Skin of body (tissue), 2 donors: ENCODE results near the gene SPTBN4. TPM values are rescaled to one million over a fixed set of nuclear protein-coding genes. Genes with fewer than 3 reads are reported as not detected.
A peak's percentile ranks its signal among the peaks of the same experiment; 100 is the strongest.
"Not testable (repeated sequence)": the region's sequence is repeated elsewhere in the genome, so short reads cannot be mapped to it uniquely, and the experiment has no call there.

Experiments used
- DNase-seq: peaks from one replicate; lab custom pipeline; 2025; lab: John Stamatoyannopoulos, UW
- total RNA-seq: library from RNA; depleted of rRNA; stranded (reverse); fragments of >200 nt; gene quantifications from one replicate; pipeline ENCODE4 v1.2.3, GENCODE V29; 2014

SPTBN4 gene
- total RNA-seq, 1 donor from 2014 or later: 1.2 TPM

DNA sequence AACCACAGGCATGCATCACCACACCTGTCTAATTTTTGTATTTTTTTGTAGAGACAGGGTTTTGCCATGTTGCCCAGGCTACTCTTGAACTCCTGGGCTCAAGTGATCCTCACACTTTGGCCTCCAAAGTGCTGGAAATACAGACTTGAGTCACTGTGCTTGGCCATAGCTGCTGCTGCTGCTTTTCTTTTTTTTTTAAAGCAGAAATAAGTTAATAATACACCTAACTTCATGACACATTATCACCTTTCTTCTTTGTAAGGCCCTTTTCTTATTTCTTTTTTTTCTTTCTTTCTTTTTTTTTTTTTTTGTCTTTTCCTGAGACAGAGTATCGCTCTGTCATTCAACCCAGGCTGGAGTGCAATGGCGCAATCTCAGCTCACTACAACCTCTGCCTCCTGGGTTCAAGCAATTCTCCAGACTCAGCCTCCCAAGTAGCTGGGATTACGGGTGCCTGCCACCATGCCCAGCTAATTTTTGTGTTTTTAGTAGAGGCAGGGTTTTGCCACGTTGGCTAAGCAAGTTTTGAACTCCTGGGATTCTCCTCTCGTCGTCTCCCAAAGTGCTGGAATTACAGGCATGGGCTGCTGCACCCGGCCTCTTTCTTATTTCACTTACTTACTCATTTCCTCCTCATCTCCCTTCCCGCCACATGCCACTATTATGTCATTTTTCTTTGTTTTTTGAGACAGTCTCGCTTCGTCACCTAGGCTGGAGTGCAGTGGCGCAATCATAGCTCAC lies 118.6 kb downstream of the SPTBN4 start:
- DNase-seq: no peak

DNA sequence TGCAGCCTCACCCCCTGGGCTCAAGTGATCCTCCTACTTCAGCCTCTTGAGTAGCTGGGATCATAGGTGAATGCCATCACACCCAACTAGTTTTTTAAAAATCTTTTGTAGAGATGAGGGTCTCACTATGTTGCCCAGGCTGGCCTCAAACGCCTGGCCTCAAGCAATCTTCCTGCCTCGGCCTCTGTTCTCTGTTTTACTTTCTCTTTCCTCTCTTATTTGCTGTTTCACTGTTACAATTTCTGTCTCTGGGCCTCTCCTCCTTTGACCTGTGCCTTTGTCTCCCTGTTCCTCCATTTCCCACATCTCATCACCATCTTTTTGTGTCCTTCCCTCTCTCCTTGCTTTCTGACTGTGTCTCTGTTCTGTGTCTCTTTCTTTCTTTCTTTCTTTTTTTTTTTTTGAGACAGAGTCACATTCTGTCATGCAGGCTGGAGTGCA lies 119.2 kb downstream of the SPTBN4 start:
- DNase-seq: no peak

DNA sequence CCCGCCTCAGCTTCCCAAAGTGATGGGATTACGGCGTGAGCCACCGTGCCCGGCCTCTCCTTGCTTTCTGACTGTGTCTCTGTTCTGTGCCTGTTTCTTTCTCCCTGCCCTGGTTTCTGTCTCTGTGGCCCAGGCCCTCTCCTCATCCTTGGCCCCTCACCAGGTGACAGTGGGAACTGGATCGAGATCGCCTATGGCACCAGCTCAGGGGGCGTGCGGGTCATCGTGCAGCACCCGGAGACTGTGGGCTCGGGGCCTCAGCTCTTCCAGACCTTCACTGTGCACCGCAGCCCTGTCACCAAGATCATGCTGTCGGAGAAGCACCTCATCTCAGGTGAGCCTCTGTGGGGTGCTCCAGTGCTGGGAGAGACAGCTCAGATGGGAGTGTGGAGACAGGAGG lies 119.8 kb downstream of the SPTBN4 start:
- DNase-seq: no peak

DNA sequence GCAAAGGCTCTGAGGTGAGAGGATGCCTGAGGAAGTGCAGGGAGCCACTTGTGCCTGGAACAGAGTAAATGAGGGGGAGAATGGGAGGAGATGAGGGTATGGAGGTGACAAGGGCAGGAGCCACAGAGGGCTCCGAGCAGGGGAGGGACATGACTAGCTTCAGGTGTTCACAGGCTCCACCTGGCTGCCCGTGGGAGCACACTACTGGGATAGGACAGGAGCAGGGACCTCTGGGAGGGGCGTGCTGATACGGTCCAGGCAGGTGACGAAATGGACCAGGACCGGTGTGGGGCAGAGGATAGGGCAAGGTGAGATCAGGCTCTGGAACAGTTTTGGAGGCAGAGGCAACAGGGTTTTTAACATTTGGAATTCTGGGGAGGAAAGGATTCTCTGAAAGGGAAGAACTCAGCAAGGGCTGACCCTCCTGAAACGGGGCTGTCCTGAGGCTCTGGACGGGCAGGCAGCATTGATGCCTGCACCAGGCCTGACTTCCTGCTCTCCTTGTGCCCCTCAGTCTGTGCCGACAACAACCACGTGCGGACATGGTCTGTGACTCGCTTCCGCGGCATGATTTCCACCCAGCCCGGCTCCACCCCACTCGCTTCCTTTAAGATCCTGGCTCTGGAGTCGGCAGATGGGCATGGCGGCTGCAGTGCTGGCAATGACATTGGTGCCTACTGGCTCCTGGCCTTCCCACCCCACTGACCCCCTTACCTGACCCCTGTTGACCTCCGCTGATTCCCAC lies 121.5 kb downstream of the SPTBN4 start:
- no peak for DNase-seq

DNA sequence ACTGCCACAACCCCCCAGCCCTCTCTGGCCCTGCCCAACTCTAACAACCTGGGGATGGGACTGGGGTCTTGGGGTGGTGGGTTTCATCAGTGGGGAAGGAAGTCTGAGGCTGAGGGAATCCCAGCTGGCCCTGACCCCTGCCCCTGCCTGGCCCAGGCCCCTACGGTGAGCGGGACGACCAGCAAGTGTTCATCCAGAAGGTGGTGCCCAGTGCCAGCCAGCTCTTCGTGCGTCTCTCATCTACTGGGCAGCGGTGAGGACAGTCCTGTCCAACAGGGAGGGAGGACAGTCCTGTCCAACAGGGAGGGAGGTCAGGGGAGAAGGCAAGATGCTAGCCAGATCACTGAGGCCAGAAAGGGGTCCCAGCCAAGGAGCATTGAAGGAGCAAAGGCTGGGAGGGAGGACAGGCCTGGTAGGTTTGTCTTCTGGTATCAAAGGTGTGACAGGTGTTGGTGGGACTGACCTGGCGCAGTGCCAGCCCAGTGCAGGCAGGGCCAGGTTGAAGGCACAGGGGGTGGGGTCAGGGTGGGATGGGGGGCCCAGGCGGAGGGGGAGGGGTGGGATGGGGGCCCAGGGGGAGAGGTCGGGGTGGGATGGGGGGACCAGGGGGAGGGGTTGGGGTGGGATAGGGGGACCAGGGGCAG lies 122.2 kb downstream of the SPTBN4 start:
- no peak for DNase-seq

DNA sequence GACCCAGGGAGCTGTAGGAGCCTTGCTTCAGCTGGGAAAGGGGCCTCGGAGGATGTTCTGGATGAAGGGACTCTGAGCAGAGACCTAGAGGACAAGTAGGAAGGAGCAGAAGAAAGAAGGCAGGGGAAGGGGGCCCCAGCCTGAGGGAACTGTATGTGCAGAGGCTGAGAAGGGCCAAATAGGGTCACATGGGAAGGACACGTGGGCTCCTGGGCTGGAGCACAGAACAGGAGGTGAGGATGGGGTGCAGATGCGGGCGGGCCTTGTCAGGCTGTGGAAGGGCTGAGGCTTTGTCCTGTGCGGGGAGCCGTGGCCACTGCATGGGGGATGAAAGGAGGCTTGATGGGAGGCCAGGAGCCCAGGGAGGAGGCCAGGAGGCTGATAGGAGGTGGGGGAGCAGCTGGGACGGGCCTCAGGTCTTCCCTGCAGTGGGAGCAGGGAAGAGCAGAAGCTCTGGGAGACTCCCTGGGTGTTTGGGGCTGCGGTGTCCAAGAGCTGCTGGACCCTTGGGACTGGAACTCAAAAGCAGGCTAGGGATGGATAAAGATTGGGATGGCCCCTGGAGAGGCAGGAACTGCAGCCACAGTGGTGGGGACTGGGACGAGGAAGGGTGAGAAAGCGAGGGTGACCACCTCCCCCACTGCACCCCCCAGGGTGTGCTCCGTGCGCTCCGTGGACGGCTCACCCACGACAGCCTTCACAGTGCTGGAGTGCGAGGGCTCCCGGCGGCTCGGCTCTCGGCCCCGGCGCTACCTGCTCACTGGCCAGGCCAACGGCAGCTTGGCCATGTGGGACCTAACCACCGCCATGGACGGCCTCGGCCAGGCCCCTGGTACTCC lies 123.0 kb downstream of the SPTBN4 start:
- no peak for DNase-seq

DNA sequence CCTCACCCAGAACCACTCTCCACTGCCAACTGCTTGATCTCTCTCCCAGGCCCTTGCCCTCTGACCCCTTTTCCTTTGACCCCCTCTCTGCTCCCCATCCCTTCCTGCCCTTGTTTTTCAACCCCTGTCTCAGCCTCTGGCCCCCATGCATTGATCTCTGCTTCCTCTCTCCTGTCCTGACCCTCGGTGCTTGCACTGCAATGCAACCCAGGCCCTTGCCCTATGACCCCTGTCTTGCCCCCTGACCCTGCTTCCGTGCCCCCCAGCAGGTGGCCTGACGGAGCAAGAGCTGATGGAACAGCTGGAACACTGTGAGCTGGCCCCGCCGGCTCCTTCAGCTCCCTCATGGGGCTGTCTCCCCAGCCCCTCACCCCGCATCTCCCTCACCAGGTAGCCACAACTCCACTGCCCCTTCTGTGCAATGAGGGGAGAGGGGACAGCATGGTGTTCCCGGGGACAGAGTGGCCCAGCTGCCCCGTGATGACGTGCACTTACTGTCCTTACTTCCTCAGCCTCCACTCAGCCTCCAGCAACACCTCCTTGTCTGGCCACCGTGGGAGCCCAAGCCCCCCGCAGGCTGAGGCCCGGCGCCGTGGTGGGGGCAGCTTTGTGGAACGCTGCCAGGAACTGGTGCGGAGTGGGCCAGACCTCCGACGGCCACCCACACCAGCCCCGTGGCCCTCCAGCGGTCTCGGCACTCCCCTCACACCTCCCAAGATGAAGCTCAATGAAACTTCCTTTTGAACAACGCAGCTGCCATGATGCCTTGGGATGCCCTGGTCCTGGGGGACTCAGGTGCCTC lies 123.9 kb downstream of the SPTBN4 start:
- DNase-seq: no peak

DNA sequence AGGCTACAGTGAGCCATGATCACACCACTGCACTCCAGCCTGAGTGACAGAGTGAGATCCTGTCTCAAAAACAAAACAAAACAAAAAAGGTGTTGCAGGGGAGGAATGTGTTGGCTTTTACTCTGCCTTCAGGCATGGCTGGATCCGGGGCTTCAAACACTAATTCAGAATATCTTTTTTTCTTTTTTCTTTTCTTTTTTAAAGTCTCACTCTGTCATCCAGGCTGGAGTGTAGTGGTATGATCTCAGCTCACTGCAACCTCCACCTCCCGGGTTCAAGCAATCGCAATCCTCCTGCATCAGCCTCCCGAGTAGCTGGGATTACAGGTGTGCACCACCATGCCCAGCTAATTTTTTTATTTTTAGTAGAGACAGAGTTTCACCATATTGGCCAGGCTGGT lies 124.9 kb downstream of the SPTBN4 start:
- DNase-seq: not testable (repeated sequence)

DNA sequence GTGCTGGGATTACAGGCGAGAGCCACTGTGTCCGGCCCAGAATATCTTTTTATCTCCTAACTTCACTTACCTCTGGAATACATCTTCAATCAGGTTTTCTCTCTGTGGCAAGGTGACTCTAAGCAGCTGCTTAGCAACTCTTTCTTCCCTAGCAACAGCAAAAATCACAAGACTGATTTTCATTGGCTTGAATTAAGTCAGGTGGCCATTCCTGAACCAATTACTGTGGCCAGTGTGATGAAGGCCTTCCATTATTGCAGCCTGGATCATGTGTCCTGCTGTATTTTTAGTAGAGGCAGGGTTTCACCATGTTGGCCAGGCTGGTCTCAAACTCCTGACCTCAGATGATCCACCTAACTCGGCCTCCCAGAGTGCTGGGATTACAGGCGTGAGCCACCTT lies 125.4 kb downstream of the SPTBN4 start:
- DNase-seq: no peak

DNA sequence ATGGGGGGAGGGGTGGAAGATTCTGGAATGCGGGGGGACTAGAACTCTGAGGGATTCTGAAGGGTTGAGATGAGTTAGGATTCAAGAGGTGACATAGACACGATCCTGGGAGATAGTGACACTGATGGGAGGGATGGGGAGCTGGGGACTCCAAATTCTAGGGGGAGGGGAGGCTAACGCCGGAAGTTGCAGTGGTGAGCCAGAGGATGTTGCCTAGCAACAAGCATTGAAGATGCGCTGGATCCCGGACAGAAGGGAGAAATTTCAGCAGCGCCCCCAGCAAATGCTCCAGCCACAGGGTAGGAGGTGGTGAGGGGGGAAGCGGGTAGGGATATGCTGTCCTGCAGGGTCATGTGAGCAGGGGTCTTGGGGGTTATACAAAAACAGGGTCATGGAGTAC lies 127.5 kb downstream of the SPTBN4 start:
- no peak for DNase-seq

DNA sequence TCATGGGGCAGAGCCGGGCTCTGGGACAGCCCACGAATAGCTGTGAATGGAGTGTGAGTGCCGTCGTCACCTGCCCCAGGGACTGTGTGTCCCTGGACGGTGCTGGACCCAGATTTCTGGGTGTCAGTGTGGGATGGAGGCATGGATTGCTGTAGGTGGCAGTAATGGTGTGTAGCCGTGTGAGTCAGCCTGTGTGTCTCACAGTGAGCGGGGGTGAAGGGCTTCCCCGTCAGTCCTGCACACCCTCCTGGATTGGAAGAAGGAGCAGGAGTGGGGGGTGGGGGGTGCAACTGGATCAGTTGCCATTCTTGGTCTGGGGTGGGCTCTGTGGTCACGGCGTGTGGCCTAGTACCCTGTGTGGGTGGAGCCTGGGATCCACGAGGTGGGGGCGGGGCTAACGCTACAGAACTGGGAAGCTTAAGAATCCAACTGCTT lies 127.9 kb downstream of the SPTBN4 start:
- no peak for DNase-seq

DNA sequence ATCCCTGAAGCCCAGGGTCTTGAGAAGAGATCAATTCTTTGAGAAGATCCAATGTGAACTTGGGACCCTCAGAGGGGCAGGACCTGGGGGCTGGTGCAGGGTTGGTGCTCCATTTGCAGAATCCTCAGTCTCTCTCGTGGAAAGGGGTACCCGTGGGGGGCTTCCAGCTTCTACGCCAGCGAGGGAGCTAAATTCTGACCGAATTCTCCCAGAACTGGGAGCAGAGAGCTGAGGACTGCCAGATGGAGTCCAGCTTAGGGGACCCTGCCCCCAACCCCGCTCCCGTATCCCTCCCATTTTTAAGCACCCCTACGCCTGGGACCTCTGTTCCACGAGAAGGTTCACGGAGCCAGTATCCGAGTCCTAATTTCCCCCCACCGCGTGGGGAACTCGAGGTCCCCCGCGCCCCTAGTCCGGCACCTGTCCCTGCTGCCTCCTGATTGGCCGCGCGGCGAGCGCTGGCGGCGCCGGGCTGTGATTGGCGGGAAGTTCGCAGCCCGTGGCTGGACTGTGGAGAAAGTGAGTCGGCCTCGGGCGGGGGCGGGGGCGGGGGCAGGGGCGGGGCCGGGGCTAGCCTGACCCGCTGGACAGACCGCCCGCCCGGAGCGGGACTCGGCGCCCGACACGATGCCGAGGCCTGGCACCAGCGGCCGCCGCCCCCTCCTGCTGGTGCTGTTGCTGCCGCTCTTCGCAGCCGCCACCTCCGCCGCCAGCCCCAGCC lies 130.0 kb downstream of the SPTBN4 start:
- DNase-seq: no peak

DNA sequence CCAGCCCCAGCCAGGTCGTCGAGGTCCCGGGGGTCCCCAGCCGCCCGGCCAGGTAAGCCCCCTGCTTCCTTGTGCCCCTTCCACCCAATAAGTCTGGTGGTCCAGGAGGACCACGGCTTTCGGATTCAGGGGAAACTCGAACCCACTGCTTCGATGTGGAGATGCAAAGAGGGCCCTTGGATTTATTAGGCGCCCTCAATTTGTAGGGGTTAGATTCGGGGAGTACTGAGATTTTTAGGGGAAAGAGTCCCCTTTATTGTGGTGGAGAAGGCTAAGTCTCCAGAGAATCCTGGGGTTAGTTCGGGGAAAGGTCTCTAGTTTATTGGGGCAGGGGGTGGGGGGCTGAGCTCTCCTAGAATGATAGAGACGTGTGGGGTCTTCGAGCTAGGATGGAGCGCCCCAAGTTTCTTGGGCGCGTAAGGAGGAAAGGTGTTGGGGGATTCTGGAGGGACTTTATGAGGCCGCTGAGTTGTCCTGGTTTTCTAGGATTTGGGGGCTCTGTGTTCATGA lies 130.6 kb downstream of the SPTBN4 start:
- no peak for DNase-seq

DNA sequence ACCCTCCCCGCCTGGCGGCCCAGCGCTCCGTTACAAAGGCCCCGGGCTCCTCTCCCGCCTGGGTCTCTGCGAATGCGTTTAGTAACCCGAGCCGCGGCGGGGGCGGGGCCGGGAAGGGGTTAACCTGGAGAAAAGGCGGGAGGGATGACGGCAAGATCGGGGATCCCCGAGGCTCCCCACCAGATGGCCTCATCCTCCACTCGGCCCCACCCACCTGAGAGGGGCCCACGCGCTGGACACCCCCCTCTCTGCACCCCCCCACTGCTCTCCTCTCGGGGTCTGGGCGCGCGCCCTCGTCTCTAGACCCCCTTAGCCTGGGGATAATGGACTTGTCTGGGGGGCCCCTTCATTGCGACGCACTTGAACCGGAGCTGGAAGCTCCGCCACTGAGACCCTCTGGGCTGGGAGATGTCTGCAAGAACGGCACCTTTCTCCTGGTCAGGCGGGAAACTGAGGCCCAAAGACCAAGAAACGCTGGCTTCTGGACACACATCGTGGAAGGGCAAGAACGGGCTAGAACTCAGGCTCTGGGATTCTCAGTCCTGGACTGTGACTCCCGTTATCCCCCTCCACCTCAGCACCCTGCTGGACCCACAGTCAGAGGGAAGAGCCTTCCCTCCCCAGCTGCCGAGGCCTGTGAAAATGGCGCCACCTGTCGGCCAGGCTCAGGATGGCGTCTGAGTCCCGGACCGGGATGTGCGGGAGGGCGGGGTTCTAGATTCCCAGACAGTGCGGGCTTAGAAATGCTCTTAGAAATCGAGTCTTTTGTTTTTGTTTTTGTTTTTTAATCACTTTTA lies 131.5 kb downstream of the SPTBN4 start:
- peak; percentile 89 for DNase-seq

DNA sequence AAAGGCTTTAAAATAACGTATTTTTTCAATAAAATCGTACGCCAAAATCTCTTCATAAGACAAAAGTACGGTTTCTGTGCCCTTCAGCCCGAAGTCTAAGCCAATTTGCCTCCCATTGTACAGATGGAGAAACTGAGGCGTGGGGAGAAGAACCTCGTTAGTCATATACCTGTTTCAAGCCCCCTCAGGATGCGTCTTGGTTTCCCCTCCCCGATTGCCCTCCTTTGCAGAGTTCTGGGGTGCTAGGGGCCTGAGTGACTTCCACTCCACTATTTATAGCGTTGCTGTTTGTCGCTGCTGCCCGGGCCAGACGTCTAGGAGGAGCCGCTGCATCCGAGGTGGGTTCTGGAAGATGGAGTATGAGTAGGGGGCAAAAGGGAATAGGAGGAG lies 132.1 kb downstream of the SPTBN4 start:
- DNase-seq: no peak

DNA sequence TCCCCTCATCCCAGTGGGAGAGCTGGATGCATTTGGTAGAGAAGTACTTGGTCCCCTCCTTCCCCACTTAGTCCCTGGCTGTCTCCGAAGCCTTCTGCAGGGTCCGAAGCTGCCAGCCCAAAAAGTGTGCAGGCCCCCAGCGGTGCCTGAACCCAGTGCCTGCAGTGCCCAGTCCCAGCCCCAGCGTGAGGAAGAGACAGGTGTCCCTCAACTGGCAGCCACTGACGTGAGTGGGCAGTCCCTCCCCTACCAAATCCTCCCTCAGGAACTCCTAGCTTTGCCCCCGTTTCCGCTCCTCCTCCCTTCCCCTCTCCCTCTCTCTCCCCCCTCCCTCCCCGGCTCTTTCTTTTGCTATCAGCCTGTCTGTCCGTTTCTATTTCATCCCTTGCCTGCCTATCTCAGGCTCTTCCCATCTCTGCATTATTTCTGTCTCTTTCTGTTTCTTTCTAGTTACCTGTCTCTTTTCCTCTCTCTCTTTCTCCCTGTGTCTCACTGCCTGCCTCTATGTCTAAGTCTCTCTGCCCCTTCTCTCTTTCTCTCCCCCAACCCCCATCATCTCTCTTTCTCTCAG lies 132.6 kb downstream of the SPTBN4 start:
- DNase-seq: peak; percentile 33

DNA sequence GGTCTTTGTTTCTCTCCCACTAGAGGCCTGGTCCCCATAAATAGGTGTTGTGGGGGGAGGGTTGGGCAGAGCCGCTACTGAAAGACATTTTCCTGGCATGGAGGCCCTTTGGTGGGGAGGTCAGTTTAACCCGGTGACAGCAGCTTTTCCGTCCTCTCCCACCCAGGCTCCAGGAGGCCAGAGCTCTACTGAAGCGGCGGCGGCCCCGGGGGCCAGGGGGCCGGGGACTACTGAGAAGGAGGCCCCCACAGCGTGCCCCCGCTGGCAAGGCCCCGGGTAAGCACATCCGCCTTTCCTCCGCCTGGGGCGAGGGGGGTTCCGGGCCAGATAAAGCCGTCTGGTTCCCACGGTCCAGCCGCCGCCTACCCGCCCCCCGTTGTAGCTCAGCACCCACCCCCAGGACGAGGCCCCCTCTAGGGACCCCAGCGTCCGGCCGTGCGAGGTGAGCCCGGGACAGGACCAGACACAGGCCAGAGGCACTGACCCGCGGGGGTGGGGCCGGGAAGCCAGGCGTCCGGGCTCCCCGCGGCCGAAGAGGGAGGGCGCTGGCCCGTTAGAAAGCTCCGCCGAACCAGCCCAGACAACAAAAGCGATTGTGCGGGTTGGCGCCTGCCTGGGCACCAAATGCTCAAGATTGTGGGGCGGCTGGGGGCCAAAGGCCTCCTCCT lies 133.2 kb downstream of the SPTBN4 start:
- no peak for DNase-seq

DNA sequence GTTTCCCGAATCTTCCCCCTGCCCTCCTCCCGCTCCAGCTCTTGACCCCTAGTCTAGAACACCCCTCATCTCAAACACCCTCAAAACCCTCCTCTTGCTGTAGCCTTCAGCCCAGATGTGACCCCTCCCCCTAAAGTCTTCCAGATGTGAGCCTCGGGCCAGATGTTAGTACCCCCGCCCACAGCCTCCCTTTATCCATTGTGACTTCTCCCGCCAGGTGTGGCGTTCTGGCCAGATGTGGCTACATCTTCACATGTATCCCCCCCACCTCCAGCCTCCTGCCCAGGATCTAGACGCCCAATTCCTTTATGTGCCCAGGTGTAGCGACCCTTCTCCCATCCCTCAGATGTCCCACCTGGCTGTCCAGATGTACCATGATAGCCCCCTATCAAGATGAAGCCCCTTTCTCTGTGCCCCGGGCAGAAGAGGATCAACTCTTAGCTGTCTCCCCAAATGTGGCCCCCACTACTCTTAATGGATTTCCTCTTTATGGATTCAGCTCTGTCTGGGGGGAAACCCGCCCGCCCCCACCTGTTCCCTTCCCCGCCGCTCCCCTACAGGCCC lies 133.9 kb downstream of the SPTBN4 start:
- peak; percentile 34 for DNase-seq
